ENCODE results near the gene DOCK9.

DOCK9 gene

DNA sequence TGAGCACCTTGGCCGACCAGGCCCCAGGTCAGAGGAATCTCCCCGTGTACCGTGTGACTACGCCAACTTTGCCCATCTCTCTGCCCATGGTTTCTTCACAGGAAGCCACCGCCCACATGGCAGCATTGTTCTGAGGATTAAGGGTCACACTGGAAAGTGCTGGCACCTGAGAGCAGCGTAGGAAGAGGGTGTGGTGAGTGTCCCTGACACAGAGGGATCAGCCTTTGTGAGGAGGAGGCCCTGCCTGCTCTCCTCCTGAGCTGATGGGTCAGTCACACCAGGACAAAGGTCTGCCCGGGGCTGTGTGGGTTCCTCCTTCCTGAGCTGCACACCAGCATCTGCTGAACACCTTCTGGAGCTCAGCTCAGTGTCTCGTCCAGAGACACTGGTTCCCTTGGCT lies 193.2 kb downstream of the DOCK9 start:
- no peak for DNase-seq

DNA sequence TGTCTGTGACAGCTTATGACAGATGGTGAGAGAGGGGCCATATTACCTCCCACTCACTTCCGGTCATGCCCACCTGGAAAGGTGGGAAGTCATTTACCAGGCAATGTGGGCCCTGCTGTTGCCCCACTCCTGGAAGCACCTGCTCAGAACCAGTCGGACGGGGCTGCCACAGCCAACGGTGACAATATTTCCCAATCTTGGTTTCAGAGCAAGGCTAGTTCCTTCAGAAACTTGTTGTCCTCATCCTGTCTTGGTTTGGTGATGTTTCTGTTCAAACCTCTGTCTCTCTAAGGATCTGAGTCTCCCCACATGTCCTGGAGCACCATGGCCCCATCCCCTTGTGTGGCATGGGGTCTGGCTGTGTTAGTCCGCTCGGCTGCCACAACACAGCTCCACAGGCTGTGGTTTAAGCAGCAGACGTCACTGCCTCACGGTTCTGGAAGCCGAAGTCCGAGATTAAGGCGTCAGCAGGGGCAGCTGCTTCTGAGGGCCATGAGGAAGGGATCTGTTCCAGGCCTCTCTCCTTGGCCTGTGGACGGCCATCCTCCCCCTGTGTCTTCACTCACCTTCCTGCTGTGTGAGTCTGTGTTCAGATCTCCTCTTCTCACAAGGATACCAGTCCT lies 193.9 kb downstream of the DOCK9 start:
- DNase-seq: no peak

DNA sequence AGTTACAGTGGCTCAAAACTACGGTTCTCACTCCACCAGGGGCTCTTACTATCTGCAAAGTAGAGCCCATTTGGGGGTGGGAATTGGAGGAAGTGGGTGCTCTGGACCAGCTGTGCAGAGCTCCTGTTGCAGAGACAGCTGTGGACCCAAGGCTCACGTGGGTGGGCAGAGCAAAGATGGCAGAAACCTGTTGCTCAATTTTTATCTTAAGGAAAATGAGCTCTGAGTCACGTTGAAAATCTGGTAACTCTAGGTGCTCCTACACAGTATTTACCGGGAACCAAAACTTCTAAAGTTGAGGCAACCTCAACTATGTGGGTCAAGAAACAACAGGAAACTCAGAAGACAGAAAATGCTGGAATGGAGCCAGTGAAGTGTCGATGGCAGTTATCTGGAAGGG lies 195.2 kb downstream of the DOCK9 start:
- DNase-seq: no peak

DNA sequence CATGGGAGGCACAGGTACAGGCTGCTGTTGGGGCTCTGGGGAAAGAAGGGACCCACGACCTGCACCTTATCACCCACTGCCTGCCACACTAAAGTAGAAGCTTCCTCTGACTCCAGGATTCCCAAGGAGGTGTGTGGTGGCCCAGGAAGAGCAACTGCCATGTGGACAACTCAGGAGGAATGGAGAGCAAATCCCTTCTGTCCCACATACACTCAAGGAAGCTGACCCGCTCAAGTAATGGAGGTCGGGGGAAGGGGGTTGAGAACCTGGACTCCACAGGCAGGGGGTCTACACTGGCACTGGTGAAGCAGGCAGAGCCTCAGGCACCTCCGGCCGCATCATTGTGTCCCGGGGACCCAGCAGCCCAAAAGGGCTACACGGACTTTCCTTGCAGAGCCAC lies 196.0 kb downstream of the DOCK9 start:
- DNase-seq: no peak

DNA sequence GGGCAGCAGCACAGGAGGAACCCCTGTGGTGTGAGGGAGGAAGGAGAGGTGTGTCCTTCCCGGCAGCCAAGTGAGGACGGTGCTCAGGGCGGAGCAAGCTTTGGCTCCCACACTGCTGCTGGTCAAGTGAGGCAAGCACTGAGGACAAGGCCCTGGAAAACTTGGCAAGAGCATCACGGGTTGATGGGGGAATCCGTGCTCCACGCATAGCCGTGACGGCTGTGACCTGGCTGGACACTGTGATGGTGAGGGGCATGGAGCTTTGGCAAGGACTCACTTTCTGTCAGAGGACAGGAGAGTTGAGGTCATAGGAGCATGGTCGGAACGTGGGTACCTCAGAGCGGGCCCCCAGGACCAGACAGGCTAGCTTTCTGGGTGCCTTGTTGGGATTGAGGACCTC lies 196.4 kb downstream of the DOCK9 start:
- no peak for DNase-seq

DNA sequence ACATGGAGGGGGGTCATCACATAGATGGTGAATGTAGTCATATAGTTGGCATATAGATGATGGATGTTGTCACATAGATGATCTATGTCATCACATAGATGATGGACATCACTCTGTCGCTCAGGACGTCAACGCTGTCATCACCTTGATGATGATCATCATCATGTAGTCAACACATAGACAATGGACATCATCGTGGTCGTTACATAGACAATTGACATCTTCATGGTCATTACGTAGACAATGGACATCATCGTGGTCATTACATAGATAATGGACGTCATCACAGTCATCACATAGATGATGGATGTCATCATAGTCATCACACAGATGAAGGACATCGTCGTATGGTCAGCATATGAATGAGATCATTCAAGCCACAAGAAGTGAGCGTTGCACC lies 196.8 kb downstream of the DOCK9 start:
- no peak for DNase-seq

DNA sequence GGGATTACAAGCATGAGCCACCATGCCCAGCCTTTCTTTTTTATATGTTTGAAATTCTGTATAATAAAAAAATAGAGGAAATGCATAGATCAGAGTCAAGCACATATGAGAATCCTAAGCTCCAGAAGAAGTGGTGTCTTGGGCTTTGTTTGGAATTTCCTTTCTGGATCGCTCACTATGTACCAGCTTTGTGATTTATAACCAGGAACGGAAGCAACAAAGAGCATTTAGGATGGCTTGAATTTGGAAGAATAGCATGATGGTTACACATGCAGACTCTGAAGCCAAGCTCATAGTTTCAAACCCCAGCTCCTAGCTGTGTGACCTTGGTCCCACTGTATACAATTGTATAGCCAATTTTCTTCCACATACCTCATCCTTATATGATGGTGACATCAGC lies 197.4 kb downstream of the DOCK9 start:
- DNase-seq: no peak

DNA sequence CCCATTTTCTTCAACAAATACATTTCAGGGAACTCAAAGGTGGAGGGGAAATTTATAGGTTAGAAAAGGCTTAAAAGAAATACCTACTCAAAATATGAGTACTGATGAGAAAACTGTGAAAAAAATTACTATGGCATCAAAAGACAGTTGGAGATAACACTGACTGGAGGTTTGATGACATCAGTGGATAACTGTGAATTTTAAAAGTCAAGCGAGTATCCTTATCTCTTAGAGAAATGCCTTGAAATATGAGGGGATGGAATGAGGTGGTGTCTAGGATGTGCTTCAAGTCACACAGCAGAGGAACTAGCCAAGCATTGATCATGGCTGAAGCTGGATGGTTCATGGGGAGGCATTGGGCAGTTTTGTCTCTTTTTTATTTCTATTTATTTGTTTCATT lies 198.2 kb downstream of the DOCK9 start:
- no peak for DNase-seq

DNA sequence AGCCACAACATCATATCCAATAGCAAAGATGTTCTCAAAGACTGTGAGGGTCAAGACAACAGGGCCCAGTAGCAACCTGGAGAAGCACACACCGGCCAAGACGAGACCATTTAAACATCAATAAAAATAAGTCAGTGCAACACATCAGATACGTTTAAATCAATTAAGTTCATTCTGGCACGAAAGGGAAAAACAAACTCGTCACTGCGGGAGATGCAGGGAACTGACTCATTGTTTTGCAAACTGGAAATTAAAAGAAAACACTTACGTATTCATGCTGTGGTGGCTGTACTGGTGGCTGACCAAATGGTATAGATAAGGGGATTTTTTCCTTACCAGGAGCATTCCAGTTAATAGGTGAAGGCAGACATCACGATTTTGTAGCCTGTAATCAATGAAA lies 199.1 kb downstream of the DOCK9 start:
- no peak for DNase-seq

DNA sequence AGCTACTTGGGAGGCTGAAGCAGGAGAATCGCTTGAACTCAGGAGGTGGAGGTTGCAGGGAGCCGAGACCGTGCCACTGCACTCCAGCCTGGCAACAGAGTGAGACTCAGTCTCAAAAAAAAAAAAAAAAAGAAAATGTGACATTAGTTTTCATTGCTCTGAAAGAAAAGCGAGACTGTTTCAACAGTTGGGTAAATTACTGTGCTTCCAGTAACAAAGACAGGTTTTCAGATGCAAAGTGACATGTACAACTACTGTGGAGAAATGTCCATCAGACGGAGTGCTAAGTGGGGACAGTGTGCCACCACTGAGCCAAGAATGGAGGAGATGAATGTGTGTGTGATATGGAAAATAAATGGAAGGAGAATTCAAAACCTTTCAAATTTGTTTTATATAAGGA lies 201.2 kb downstream of the DOCK9 start:
- no peak for DNase-seq

DNA sequence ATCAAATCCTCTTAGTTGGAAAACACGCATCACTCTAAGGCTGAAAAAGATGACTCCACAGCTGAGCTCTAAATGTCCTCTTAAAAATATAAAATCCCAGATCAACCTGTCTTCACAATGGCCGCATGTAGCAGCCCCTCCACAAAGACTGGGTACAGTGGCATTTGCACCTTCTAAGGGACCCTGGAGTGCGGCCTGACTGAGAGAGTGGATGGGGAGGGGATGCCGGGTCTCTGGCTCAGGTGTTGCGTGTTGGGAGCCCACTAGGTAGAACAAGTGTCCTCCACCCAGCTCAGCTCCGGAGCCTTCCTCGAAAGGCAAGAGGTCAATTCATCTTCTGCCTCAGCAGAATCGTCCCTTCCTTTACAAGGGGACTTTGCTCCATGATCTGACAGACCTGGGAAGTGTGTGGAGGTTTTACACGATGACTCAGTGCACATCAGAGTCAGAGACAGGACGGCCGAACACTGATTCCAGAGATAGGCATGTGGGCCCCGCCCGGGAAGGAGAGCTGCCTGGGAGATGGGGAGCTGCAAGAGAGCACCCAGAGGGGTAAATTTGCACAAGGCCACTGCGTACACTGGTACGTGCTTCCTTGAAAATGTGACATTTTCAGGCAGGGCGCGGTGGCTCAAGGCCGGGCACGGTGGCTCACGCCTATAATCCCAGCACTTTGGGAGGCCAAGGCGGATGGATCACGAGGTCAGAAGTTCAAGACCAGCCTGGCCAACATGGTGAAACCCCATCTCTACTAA lies 201.8 kb downstream of the DOCK9 start:
- DNase-seq: no peak

DNA sequence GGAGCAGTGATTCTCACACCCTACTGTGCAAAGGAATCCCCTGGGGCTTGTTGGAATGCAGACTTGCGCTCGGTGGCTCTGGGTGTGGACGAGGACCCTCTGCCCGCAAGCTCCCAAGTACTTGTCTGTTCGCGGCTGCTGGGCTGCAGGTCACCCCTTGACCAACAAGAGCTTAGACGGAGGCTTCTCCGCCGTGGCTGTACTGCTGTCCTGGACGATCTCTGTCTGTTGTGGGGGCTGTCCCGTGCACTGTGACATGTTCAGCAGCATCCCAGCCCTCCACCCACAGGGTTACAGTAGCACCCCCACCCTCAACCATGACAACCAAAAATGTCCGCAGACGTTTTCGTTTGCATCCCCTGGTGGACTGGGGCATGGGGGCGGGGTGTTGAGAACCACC lies 202.5 kb downstream of the DOCK9 start:
- no peak for DNase-seq

DNA sequence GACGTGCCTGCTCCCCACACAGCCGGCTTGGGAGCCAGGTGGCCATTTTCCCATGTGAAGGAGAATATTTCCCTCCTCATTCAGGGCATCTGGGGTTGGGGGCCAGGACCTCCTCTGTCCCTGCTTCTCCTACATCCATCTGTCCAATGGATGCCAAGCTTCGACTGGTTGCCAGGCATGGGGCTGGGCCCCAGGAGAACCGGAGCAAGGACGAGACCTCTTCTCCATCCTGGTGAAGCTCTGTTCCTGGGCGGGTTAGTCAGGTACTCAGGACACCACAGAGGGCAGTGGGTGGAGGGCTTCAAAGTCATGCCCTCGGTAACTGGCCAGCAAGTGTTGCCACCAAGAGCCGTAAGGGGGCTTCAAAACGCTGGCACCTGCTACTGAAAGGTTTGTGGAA lies 203.1 kb downstream of the DOCK9 start:
- no peak for DNase-seq

DNA sequence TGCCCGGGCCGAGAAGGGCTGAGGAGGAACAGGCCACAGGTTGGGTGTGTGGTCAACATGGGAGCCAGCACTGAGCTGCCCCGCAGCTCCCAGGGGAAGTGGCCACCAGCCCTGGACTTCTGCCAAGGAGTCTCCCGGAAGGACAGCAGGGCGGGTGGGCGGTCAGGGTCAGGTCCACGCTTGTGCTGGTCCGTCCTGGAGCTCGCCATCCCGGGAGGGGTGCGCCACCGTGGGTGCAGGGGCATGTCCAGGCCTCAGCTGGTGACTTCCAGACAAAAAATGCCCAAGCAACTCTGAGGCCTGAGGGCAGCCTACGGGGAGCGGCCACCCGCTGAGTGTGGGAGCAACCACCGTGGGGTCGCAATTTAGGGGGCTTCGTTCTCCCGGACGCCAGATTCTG lies 203.9 kb downstream of the DOCK9 start:
- DNase-seq: no peak

DNA sequence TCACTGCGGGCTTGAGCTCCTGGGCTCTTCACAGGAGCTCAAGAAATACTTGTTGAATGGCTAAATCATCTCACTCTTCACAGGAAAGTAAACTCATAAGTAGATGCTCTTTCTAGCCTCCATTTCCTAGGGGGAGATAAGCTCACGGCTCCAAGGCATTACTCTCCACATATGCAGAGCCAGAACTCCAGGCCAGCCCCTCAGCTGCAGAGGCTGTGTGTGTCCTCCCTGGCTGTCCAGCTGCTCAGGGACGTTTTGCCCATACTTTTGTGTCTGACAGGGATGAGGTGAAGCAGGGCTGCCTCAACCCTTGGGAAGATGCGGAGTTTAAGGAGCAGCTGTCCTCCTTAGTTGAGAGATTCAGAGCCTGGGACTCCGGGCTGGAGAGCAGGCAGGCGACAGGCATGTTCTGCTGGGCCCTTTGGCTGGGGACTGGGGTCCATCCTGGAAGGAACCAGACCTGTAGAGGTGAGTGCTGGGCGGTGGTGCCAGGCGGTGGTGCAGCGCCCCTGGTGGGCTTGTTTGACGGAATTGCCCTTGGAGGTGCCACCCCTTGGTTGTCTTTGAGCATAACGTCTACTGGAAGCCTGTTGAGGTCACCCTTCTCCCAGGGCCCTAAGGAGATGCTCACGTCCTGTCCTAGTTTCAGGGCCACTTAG lies 204.9 kb downstream of the DOCK9 start:
- no peak for DNase-seq

DNA sequence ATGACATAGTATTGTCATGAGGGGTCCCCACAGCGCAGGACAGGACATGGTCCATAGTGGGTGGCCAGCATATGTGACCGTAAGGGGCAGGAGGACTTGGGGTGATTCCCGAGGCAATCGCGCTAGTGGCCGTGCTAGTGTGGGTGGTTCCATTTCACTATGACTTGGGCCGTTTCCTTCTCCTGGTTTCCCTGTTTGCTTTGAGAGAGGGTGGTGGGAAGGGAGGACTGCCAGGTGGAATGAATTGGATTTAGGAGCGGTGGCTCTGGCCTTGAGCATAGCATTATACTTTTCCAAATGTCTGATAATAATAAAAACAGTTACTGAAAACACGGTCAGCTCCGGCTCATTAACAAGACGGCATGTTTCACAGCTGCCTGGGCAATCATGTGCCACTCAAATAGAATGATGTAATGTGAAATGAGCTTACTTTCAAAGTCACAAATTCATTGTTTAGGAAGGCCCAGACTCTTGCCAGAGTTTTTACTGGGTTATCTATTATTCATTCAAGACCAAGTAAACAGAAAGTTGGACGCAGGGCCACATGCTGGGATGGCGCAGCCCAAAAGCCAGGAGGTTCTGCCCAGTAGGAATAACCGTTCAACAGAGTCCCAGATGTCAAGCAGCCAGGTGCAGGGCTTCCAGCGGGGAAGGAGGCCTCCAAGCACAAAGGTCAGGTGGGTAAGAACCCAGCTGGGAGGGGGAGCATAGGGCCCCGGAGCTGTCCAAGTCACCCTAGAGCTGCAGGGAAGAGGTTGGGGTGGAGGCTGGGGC lies 205.8 kb downstream of the DOCK9 start:
- DNase-seq: no peak

DNA sequence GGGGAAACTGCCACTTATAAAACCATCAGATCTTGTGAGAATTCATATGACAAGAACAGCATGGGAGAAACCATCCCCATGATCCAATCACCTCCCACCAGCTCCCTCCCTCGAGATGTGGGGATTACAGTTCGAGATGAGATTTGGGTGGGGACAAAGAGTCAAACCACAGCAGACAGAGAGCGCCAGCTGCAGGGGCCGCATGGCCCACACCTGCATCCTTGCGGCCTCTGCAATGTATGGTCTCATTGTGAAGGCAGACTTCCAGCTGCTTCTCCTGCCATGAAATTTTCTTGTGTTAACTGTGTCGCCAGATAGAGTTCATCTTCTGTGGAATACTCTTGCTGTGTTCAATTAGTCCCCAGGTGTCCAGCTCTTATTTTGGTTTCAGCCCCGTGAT lies 208.1 kb downstream of the DOCK9 start:
- DNase-seq: no peak

DNA sequence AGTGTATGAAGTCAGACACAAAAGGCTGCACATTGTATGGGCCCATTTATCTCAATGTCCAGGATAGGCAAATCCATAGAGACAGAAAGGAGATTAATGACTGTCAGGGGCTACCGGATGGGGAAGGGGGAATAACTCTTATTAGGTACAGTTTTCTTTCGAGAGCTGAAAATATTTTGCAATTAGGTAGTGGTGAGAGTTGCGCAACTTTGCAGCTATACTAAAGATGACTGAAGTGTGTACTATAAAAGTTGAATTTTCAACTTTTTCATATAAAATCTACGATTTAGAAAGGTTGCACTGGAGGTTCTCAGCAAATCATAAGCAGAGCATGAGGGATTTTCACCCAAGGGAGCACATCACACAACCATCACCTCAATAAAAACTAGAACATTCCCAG lies 209.3 kb downstream of the DOCK9 start:
- no peak for DNase-seq

DNA sequence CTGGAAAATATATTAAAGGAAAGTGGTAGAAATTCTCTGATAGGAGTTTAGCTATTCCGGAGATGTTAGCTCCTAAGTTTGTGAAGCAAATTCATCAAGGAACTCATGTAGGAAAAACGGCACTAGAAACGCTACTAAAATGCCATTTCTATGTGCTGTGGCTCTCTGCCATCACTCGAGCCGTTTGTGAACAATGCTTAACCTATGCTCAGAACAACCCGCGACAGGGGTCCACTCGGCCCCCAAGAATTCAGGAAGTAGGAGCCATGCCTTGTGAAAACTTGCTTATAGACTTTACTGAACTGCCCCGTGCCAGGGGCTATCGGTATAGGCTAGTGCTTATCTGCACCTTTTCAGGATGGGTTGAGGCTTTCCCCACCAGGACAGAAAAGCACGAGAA lies 211.2 kb downstream of the DOCK9 start:
- no peak for DNase-seq

DNA sequence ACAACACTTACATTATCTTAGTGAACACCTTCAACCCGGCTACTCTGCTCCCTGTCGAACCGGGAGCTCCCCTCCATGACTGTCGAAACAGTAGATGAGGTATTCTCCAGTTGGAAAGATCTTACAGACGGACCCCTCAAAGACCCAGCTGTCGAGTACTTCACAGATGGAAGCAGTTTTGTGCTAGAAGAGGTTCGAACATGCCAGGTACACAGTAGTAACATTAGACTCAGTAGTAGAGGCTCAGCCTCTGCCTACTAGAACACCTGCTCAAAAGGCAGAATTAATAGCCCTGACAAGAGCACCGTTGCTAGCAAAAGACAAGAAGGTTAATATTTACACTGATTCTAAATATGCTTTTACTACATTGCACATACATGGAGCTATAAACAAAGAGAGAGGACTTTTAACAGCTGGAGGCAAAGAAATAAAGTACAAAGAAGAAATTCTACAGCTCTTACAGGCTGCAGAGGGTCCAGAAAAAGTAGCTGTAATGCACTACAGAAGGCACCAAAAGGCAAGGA lies 211.8 kb downstream of the DOCK9 start:
- no peak for DNase-seq

DNA sequence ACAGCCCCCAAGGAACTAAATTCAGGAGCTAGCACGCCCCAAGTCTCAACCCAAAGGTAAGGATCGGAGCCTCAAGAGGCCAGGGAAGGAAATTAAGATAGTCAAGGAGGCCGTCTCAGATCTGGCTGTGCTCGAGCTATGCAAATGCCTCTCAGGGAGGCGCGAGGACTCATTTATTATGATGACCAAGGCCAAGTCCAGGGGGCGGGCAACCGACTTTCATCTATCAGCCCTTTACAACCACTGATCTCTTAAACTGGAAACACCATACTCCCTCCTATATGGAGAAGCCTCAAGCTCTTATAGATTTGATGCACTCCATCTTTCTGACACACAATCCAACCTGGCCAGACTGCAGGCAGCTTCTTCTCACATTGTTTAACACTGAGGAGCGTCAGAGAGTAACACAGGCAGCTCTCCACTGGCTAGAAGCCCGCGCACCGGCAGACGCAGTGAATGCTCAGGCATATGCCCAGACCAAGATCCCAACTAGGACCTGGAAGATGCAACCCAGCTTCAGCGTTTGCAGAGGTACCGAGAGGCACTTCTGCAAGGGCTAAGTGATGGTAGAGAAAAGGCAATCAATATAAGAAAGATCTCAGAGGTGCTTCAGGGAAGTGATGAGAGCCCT lies 215.8 kb downstream of the DOCK9 start:
- no peak for DNase-seq

DNA sequence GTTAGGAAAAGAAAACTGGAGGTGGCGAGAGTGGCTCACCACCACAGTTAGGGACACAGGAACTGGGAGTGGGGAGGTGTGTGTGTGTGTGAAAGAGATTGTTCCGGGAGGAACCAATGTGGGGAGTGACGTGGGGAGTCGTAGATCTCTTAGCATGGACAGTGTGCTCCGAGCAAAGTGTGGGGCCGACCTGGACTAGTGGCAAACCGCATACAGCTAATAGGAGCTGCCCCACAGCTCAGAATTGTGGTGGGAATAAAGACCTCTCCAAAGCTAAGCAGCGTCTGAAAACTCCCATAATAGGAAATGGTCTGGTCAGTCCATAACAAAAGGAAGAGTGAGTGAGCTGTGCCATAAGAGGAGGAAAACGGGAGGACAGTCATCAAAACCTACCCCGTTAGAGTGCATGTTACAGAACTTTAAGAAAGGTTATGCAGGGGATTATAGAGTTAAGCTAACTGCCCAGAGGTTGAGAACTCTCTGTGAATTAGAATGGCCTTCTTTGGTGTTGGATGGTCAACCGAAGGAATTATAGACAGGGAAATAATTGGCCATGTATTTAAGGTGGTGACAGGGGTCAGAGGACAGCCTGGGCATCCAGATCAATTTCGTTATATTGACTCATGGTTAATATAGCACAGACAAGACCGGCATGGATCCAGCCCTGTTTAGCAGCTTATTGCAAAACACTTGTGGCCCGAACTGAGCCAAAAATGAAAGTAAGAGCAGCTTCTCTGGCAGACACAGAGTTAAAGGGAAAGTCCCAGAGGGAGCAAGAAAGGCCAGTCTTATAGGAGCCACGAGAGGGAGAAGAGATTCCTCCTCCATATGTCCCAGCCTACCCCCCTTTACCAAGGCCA lies 216.5 kb downstream of the DOCK9 start:
- no peak for DNase-seq

Measured in activated CD4-positive, CD25-positive, alpha-beta regulatory T cell (primary cell).